GM04503 (cell line): ENCODE results near the gene FBXO11.
"Not testable (repeated sequence)": the region's sequence is repeated elsewhere in the genome, so short reads cannot be mapped to it uniquely, and the experiment has no call there.

Experiments used
- DNase-seq: peaks from one replicate; pipeline ENCODE4 v3.0.0-alpha.2; 2012; ENCODE audit warnings: low read depth

Gene FBXO11

DNA sequence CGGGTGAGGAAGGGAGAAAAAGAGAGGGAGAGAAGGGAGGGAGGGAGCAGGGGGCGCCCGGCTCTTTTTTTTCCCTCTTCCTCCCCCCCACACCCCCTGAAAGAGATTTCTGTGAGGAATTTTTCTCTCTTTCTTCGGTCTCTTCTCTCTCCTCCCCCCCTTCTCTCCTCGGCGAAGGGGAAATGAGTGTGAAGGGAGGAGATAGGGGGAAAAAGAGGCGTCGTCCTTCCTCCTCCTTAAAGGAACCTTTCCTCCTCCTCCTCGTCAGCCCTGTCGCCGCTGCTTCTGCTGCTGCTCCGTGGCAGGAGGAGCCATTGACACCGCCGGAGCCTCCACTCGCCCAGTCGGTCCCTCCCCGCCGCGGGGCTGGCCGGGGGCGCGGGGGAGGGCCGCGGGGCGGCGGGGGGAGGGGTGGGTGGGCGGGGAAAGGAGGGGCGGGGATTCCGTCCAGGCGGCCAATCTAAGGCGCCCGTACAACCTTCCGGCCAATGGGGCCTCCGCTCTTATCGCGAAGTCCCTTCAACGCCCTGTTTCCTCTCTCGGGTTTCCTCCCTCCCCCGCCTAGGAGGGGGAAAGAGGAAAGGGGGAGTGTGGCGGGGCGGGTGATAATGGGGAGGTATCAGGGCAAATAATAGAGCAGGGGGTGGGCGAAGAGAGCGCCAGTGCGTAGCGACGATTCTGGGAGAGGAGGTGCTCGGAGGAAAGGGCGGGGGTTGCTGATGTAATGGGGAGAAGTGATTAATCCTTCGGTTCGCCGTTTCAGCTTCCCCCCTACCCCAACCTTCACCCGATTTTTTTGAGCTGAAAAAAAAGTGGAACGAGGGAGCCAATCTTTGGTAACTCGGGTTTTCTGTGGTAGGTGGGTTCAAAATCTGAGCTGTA is at the start of gene FBXO11:
FBXO11 (minus strand) TSS at position 342 of the 882 bp plus-strand sequence. CDS start 778 bp downstream, outside the sequence.
- DNase-seq: peak; percentile 95

DNA sequence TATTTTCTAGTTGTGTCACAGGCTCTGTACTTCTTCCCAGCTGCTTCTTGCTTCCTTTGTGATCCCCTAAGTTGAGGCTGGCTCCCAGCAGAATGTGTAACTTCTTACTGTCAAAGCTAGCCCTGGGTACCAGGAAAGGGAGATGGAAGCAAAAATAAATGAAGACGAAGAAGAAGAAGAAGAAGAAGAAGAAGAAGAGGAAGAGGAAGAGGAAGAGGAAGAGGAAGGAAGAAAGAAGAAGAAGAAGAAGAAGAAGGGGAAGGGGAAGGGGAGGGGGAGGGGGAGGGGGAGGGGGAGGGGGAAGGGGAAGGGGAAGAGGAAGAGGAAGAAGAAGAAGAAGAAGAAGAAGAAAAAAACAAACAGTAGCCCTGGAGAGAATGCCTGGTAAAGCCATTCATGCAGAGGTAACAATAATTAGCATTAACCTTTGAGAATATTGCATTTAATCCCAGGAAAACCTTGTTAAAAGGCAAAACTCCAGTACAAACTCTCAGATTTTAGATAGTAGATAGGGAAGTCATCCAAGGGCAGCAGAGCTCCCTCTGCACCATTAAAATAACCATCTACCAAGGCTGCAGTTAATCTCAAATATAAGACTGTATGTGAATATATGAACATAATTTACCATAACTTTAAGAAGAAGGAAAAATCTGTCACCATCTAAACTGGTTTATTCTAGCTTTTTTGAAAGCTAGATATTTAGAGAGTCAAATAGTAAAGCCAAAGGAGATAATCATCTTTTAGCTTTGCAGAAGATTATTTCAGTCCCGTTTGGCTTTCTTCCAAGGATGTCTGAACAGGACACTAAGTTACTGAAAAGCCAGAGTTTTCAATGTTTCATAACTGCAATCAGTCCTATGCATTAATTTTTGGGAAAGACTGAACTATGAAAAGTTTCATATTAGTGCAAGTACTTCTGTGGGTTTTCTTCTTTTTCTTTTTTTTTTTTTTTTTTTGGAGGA is 44.3 kb upstream of the FBXO11 start:
- no peak for DNase-seq

DNA sequence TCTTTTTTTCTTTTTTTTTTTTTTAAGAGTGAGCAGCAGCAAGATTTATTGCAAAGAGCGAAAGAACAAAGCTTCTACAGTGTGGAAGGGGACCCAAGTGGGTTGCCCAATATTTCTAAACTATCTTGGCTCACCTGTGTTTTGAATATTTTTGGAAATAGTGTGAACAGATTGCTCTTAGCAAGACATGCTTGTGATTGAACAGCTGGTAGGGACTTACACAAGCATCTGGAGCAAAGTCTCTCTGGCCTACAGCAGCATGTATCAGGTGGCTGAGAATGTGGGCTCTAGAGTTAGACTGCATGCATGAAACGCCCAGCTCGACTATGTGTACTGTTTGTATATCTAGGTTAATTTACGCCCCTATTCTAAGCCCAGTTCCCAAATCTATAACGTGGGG is 40.3 kb upstream of the FBXO11 start:
- DNase-seq: no peak

DNA sequence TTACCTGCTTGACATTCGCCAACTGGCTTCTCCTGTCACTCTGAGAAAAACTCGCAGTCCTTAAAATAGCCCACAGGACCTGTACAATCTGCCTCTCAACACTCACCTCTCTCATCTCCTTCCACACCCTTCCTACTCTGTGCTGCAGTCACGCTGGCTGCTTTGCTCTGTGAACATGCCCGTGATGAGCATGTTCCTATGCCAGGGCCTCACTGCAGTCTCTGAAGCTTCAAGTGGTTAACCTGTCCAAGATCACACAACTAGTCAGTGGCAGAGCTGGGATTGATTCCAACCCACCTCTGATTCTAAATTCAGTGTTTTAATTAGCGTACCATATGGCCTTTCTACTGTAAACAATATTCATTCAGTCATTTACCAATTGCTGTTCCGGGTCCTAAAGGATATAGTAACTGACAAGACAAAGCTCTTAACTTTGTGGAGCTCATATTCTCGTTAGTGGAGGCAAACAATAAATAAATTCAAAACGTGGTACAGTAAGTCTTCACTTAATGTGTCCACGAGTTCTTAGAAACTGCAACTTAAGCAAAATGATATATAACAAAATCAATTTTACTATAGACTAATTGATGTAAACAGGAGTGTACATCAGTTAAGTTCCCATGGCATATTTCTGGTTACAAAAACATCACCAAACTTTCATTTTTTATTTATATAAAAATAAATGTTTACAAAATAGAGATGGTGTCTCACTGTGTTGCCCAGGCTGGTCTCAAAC is 38.9 kb upstream of the FBXO11 start:
- DNase-seq: no peak

DNA sequence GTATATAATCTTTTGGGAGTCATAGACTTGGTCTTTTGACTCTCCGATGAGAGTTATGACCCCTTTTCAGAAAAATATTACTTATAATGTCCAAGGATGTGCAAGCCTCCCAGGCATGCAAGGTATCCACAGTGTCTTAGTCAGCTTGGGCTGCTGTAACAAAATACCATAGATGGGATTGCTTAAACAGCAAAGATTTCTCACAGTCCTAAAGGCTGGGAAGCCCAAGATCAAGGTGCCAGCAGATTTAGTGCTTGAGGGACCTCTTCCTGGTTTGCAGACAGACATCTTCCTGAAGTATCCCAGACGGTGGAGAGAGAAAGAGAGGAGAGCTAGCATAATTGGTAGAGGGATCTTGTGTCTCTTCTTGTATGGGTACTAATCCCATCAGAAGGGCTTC is 35.6 kb upstream of the FBXO11 start:
- DNase-seq: no peak

DNA sequence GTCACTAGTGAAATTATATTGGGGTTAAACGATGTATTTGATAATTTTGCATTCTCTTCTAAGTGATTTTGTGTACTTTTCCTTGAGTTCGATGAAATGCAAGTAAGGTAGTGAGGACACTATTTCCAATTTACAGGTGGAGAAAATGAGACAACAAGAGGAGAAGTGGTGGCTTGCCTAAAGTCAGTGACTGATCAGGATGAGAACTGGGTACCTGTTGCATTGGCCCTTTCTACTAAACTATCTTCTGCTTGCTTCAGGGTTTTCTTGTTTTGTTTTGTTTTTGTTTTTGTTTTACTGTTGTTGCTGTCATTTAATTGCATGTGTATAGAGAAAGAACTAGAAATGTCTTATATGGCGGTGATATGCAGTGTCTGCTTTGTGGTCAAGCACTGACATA is 31.4 kb upstream of the FBXO11 start:
- no peak for DNase-seq

DNA sequence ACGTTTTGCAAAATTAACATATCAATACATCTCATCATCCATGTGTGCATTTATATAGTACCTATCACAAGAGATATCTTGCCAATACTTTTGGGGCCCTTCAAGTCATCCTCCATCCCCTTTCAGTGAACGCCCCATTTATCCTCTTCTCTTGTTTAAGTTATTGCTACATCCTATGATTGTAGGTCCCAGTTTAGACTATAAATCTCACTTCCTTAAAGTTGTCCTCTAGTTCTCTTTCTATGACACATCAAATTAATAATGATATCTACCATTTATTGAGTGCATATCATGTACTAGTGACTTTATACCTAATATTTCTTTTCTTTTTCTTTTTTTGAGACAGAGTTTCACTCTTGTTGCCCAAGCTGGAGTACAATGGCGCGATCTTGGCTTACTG is 28.8 kb upstream of the FBXO11 start:
- DNase-seq: no peak

DNA sequence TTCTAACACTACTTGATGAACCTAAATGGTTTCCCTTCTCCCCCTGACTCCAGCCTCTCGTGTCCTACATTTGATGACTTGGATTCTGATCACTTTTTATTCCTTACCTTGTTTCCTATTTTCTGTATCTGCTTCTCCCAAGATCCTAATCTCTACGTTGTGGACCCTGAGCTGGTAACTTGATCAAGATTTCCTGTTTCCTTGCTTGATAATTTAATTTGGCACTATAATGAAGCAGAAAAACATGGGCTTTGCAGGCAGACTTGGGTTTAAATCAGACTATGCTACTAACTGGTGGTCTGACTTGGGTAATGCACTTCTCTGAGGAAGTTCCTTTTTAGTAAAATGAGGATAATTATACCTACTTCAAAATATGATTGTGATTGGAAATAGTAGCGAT is 11.7 kb upstream of the FBXO11 start:
- DNase-seq: no peak

DNA sequence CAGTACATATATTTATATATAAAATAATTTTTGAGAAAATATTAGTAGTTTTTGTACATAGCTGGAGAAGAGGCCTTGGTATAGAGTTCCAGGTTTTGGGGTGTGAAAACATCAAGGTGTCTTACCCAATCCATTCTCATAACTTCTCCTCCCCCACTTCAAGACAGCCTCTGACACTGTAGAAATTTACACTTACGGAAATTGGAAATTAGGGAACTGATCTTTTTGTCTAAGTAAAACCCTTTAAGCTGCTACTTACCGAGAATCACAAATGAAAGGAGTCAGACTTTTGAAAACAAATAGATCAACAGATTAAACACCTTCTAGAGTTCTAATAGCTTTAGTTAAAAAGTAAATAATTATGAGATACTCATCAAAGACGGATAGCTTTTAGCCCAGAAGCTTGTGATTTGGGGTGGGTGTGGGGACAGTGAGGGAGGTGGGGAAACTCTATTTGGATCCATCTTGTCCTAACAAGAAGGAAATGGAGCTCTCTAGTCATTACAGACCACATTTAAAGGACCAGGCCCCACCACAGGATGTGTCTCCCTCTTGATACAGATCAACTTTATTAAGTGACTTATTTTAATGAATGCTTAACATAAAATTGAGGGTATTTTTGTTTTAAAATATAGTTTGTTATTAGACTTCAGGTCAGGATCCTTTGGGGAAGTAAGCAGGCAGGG is 11.1 kb upstream of the FBXO11 start:
- DNase-seq: no peak

DNA sequence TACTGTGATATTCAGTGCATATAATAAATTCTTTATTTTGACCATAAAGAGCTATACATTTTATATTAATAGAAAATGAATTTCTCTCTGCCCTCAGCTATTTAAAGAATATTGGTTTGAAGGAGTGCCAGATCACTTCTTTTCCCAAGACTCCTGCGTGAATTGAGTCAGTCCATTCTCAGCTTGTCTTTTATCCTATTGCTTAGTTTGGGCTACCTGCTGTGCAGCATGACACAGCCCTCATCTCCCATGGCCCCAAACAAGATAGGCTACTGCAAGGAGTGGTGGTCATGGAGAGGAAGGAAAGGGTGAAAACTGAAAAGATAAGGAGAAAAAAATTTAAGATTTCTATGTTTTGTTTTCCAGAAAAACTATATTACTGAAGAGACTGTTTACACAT is 10.1 kb upstream of the FBXO11 start:
- DNase-seq: no peak

DNA sequence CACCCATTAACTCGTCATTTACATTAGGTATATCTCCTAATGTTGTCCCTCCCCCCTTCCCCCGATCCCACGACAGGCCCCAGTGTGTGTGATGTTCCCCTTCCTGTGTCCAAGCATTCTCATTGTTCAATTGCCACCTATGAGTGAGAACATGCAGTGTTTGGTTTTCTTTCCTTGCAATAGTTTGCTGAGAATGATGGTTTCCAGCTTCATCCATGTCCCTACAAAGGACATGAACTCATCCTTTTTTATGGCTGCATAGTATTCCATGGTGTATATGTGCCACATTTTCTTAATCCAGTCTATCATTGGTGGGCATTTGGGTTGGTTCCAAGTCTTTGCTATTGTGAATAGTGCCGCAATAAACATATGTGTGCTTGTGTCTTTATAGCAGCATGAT is 4.4 kb upstream of the FBXO11 start:
- not testable (repeated sequence) for DNase-seq

DNA sequence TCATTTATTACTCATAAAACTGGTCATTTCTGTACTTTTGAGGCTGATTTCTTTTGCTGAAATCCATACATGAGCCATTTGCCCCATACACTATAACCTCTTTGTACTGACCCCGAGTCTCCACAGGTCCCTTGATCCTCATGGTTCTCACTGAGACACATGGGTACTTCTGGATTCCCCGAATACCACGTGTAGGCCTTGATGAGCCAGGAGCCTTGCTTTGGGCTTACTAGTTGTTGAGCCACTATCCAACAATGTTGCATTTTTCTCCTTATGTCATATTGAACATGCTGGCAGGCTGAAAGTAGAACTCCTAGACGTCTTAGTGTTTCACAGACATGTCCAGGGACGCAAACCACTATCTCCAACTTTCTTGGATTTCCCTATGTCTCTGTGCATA is 2.4 kb upstream of the FBXO11 start:
- DNase-seq: no peak

DNA sequence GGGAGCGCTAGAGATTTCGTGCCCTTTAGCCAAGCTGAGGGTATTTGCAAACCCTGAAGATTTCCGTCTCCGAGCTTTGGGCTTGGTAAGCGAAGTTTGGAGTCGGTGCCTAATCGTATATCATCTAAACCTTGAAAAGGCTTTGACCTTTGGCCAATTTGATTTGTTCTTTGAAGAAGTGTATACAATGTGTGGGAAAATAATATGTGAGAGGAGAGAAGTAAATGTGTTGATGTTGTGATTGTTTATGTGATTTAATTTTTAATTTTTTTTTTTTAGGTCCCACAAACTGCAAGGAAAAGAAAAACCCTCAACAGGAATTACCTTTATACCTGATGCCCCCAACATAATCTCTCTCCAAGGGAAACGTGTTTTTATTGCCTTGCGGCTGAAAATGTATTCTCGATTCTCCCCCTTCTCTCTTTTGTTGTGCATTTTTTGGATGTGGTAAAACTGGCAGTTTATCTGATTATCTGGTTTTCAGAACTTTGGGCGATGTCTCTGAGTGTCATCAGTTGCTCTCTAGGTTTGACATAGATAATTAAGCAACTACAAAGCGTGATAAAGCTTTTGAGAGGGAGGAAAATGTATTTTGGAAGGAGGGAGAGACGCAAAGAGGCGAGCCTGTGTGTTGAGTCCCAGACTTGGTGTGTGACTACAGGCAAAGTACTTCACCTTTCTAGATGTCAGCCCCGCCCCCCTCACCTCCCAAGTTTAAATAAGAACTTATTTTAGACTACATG is 912 bp upstream of the FBXO11 start:
- DNase-seq: no peak

DNA sequence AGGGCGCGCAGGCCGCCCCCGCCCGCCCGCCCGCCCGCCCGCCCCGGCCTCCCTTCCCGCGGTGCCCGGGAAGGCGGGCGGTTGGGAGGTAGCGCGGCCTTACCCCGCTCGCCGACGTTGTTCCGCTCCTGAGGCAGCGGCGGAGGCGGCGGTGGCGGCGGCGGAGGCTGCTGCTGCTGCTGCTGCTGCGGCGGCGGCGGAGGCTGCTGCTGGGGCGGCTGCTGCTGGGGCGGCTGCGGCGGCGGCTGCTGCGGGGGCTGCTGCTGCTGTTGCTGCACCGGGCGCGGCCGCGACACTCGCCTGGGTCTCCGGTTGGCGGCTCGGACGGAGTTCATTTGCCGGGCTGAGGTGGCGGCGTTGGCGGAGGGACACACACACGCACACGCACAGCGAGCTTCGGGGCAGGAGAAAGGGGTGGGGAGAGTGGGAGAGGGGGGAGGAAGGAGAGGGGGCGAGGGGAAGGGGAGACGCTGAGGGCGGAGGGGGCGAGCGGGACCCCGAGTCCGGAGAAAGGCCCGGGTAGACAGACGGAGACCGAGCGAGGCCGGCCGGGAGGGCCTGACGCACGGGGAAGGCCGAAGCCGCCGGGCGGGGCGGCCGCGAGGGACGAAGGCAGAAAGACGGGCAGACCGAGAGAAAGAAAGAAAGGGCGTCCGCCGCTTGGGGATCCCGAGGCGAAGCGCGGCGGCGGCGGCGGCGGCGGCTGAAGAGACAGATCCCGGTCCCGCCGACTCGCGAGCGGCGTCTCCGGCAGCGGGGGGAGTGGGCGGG is 727 bp downstream of the FBXO11 start:
- no peak for DNase-seq

DNA sequence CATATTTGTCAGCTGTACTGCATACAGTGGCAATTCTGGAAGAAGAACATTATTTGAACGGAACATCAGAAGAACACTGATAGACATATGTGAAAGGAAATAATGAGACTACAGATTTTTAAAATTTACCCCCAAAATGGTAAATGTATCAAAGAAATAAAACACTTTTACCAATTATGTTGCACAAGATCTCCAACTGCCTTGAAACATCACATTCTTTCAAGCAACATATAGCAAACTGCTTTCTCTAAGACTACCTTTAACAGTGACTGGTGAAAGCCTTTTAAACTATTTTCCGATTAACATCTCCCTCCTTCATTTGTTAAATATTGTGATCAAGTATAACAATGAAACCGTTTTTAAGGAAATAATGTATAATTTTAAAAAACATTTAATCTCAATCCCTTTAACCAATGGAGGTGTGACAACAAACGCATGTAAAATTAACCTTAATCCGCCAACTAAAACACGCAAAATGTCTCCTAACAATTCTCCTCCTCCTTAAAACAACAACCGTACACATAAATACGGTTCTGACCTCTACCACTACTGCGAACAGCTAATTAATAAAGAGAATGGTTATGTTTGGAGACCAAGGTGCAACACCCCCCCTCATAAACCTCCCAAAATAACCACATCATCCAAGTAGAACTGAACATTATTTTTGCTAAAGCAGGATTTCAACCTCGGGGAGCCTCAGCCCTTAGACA is 2.4 kb downstream of the FBXO11 start:
- no peak for DNase-seq

DNA sequence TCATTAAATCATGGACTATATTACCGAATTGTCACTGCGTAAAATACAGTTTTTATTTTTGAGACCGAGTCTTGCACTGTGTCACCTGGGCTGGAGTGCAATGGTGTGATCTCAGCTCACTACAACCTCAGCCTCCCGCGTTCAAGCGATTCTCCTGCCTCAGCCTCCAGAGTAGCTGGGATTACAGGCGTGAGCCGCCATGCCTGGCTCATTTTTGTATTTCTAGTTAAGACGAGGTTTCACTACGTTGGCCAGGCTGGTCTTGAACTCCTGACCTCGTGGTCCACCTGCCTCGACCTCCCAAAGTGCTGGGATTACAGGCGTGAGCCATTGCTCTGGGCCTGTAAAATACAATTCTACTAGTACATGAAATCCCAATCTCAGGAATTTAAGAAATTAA is 4.4 kb downstream of the FBXO11 start:
- not testable (repeated sequence) for DNase-seq

DNA sequence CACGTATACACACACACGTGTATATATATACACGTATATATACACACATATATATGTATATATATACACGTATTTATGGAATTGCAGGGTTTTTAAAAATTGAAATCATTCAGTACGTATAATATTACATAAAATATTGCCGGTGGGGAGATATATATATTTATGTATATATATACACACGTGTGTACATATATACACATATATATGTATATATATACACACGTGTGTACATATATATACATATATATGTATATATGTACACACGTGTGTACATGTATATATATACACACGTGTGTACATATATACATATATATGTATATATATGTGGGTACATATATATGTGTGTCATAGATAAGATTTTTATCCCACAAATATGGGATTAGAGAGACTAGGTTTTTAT is 5.4 kb downstream of the FBXO11 start:
- DNase-seq: no peak

DNA sequence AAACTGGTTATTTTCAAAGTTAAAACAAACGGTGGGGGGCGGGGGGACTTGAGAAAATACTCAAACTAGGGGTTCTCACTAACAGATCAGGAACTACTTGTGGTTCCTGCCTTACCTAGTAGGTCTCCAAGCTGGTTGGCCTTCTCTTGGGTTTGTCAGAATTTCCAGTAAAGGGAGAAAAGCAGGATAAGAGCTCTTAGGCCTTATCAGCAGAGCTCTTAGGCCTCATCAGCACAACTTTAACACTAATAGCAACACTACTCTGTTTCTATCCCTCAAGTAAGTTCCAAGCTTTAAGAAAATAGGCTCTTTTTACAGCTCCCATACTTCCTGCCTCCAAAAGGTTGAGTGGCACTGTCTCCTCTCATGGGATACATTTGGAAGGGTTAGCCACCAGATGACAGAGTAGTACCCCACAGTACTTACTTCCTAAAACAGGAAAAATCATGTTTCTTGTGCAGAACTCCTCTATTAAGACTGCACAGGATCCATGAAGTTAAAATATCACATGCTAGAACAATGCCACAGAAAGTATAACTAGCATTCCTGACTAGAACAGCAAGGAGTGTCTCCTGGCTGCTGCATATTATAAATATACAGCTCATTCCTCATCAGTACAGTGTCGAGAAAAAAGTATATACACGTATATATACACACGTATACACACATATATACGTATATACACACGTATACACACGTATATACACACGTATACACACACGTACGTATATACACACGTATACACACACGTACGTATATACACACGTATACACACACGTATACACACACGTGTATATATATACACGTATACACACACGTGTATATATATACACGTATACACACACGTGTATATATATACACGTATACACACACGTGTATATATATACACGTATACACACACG is 6.1 kb downstream of the FBXO11 start:
- DNase-seq: no peak
